Measurements from ENCODE around the gene CANT1.
A peak's percentile ranks its signal among the peaks of the same experiment; 100 is the strongest.

DNA sequence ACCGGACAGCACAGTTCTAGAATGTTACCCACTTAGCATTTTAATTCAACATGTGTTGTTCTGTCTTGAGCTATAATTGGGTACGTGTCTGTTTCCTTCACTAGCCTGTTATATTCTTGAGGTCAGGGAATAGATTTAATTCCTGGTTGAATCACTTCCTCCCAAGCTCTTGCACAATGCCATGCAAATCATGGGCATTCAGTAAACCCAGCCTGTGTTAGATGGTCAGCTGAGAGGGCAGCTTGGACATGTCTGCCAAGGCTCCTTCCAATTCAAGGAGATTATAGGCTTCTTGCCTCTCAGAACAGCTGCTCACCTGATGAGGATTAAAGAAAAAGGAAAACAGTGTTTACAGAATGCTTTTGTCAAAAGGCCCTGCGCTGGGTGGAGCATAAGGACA is 27.0 kb upstream of the CANT1 start:
- TF ChIP-seq, protein P1, sequence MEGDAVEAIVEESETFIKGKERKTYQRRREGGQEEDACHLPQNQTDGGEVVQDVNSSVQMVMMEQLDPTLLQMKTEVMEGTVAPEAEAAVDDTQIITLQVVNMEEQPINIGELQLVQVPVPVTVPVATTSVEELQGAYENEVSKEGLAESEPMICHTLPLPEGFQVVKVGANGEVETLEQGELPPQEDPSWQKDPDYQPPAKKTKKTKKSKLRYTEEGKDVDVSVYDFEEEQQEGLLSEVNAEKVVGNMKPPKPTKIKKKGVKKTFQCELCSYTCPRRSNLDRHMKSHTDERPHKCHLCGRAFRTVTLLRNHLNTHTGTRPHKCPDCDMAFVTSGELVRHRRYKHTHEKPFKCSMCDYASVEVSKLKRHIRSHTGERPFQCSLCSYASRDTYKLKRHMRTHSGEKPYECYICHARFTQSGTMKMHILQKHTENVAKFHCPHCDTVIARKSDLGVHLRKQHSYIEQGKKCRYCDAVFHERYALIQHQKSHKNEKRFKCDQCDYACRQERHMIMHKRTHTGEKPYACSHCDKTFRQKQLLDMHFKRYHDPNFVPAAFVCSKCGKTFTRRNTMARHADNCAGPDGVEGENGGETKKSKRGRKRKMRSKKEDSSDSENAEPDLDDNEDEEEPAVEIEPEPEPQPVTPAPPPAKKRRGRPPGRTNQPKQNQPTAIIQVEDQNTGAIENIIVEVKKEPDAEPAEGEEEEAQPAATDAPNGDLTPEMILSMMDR (IDR thresholded peaks at IDR 0.05), result no peak
- TF ChIP-seq POLR2AphosphoS5 (IDR thresholded peaks at IDR 0.05), result peak; percentile 44
- no peak for TF ChIP-seq POLR2A (IDR thresholded peaks at IDR 0.05)
- no peak for TF ChIP-seq EP300 (IDR thresholded peaks at IDR 0.05)
